Natural killer cell (primary cell): ENCODE measurements around the gene TAF7. TPM values are rescaled to one million over a fixed set of nuclear protein-coding genes. Genes with fewer than 3 reads are reported as not detected.

Experiments
- ATAC-seq, 3 donors: fragments of 150-1000 bp in 2 of 3; fragments of 200-7000 bp in 1 of 3; cut with Tn5 transposase; 1 replicate in 1 of 3; 2 replicates in 2 of 3; pipeline ENCODE4 v1.10.0; 2021; ENCODE audit warnings: mild to moderate bottlenecking in 2 of 3, moderate library complexity in 2 of 3
- DNase-seq, 2 donors: peaks; one replicate each; pipeline versions ENCODE4 v3.0.0 to v3.0.0-alpha.2; 2013 to 2021; ENCODE audit warnings: mixed read lengths in 1 of 2
- H3K27ac ChIP-seq: one replicate; pipeline ENCODE4 v1.5.1; 2013; ENCODE audit warnings: mild to moderate bottlenecking, low read length
- H3K27me3 ChIP-seq: one replicate; pipeline ENCODE4 v1.6.1; 2013; ENCODE audit warnings: low read length; ENCODE audit not compliant: control insufficient read depth, insufficient read depth
- H3K36me3 ChIP-seq: one replicate; pipeline ENCODE4 v1.6.1; 2013; ENCODE audit warnings: low read length; ENCODE audit not compliant: control insufficient read depth, insufficient read depth
- H3K4me1 ChIP-seq: one replicate; pipeline ENCODE4 v1.6.1; 2013; ENCODE audit warnings: low read length; ENCODE audit not compliant: control insufficient read depth, insufficient read depth
- H3K4me3 ChIP-seq: one replicate; pipeline ENCODE4 v1.5.1; 2013; ENCODE audit warnings: low read length
- H3K9me3 ChIP-seq: one replicate; pipeline ENCODE4 v1.6.1; 2013; ENCODE audit warnings: low read length; ENCODE audit not compliant: control insufficient read depth, insufficient read depth
- H3K27ac Mint-ChIP-seq, 2 donors: one replicate each; pipeline ENCODE4 v1.8.0; 2022; ENCODE audit warnings: mild to moderate bottlenecking in 2 of 2, mixed read lengths in 2 of 2, moderate library complexity in 1 of 2
- H3K27me3 Mint-ChIP-seq, 2 donors: one replicate each; pipeline ENCODE4 v1.8.0; 2022; ENCODE audit warnings: low read depth in 2 of 2, mixed read lengths in 2 of 2
- H3K36me3 Mint-ChIP-seq: one replicate; pipeline ENCODE4 v1.8.0; 2022; ENCODE audit warnings: mixed read lengths
- H3K4me1 Mint-ChIP-seq, 2 donors: one replicate each; pipeline ENCODE4 v1.8.0; 2022; ENCODE audit warnings: mixed read lengths in 2 of 2
- H3K4me3 Mint-ChIP-seq: one replicate; pipeline ENCODE4 v1.8.0; 2022; ENCODE audit warnings: mild to moderate bottlenecking, moderate library complexity, mixed read lengths
- H3K9me3 Mint-ChIP-seq, 2 donors: one replicate each; pipeline ENCODE4 v1.8.0; 2022; ENCODE audit warnings: mixed read lengths in 2 of 2
- CTCF ChIP-seq: fragments of 200-600 bp; IDR thresholded peaks from one replicate; pipeline ENCODE4 v1.8.0; 2022; ENCODE audit warnings: antibody characterized with exemption
- WGBS: methylation state at CpG from one replicate; pipeline ENCODE4 v1.1.7; 2013; ENCODE audit warnings: missing lambda C conversion rate; ENCODE audit not compliant: insufficient coverage; 5-methylcytosine and 5-hydroxymethylcytosine counted together
- intact Hi-C: fragments of 100-400 bp; cut with micrococcal nuclease; formaldehyde crosslinking; loops from one replicate; pipeline ENCODE4 v1.14.2; 2022
- total RNA-seq, 4 donors: library from RNA; stranded (reverse); fragments of 120-200 nt in 1 of 4; gene quantifications; one replicate each; pipeline versions ENCODE4 v1.2.3 to v1.2.4, GENCODE V29; 2013 to 2022

The TAF7 gene
- total RNA-seq, 3 donors from 2014 or later (not counting 1 experiment from before 2014, with no cell fraction given), result 77.3 to 96.1 (median 89.4) TPM

- no peak within 1 kb of the TSS for H3K4me3 Mint-ChIP-seq
- H3K36me3 Mint-ChIP-seq, result peaks cover 38% of the 10 kb centered on the region
These were observed 16.8 kb downstream of the TAF7 start, which contains the start of gene SLC25A2 for GRCh38 chr5:141303756-141304155. TSS of gene SLC25A2 (minus strand) at chr5:141304049. CDS start at chr5:141303865, 184 bp downstream.

GRCh38 chr5:141298376-141298775, 22.2 kb downstream of the TAF7 start:
- no peak overlapping the region for H3K27ac ChIP-seq
- TF ChIP-seq CTCF, result no peak
- Mint-ChIP-seq H3K27me3 (no peaks in the 10 kb centered on the region), H3K4me3 (no peak overlapping the region), H3K36me3 (peaks cover 49% of the 10 kb centered on the region), H3K4me1 (peaks cover 0 to 7% of the 10 kb centered on the region in 2 donors), H3K9me3 (peaks cover 8 to 26% of the 10 kb centered on the region in 2 donors), H3K27ac (no peak overlapping the region)
- no peak overlapping the region for H3K4me3 ChIP-seq
- DNase-seq (no peak), ATAC-seq (no peak)
- 96% methylated on average over 4 of the region's 4 CpGs for WGBS
- H3K36me3 ChIP-seq, result no peaks in the 10 kb centered on the region
- intact Hi-C loops, result no loop called here
- no peaks in the 10 kb centered on the region for H3K4me1 ChIP-seq
- H3K27me3 ChIP-seq, result no peaks in the 10 kb centered on the region
- peaks cover 64% of the 10 kb centered on the region for H3K9me3 ChIP-seq

More at GRCh38 chr5:141303756-141304155, 16.8 kb downstream of the TAF7 start, which contains the start of gene SLC25A2:
- Histone ChIP-seq H3K9me3 (peaks cover 71% of the 10 kb centered on the region), H3K4me1 (no peaks in the 10 kb centered on the region), H3K36me3 (no peaks in the 10 kb centered on the region), H3K4me3 (no peak within 1 kb of the TSS), H3K27ac (no peak within 1 kb of the TSS), H3K27me3 (no peaks in the 10 kb centered on the region)
- intact Hi-C loops, result no loop called here
- no peaks in the 10 kb centered on the region for H3K4me1 Mint-ChIP-seq
- WGBS, result 80% methylated on average over 36 of the region's 36 CpGs
- no peak within 1 kb of the TSS for H3K27ac Mint-ChIP-seq
- no peak for ATAC-seq
- no peak for DNase-seq
- H3K9me3 Mint-ChIP-seq, result peaks cover 4 to 23% of the 10 kb centered on the region in 2 donors
- TF ChIP-seq CTCF, result no peak
- H3K27me3 Mint-ChIP-seq, result no peaks in the 10 kb centered on the region

- Mint-ChIP-seq H3K36me3 (peaks cover 51% of the 10 kb centered on the region), H3K4me3 (no peak overlapping the region), H3K27me3 (no peaks in the 10 kb centered on the region), H3K27ac (no peak overlapping the region), H3K4me1 (no peaks in the 10 kb centered on the region), H3K9me3 (peaks cover 17 to 31% of the 10 kb centered on the region in 2 donors)
- DNase-seq, result no peak
- TF ChIP-seq CTCF, result no peak
- no peak for ATAC-seq
- H3K9me3 ChIP-seq, result peaks cover 69% of the 10 kb centered on the region
- H3K27ac ChIP-seq, result no peak overlapping the region
- 92% methylated on average over 2 of the region's 3 CpGs for WGBS
- no peak overlapping the region for H3K4me3 ChIP-seq
- no peaks in the 10 kb centered on the region for H3K27me3 ChIP-seq
- H3K36me3 ChIP-seq, result no peaks in the 10 kb centered on the region
- intact Hi-C loops, result no loop called here
- no peaks in the 10 kb centered on the region for H3K4me1 ChIP-seq
These were observed 47.7 kb downstream of the TAF7 start for GRCh38 chr5:141272906-141273305.

GRCh38 chr5:141269195-141269594, 51.4 kb downstream of the TAF7 start:
- H3K9me3 ChIP-seq, result peaks cover 64% of the 10 kb centered on the region
- Mint-ChIP-seq H3K27ac (no peak overlapping the region), H3K4me1 (no peaks in the 10 kb centered on the region), H3K9me3 (peaks cover 25 to 42% of the 10 kb centered on the region in 2 donors), H3K36me3 (peaks cover 52% of the 10 kb centered on the region), H3K4me3 (no peak overlapping the region), H3K27me3 (no peaks in the 10 kb centered on the region)
- no peak overlapping the region for H3K27ac ChIP-seq
- no peaks in the 10 kb centered on the region for H3K36me3 ChIP-seq
- H3K4me3 ChIP-seq, result no peak overlapping the region
- intact Hi-C loops, result no loop called here
- no peak for DNase-seq
- no peak for ATAC-seq
- H3K27me3 ChIP-seq, result no peaks in the 10 kb centered on the region
- no peak for TF ChIP-seq CTCF
- WGBS, result 92% methylated on average over 4 of the region's 4 CpGs
- H3K4me1 ChIP-seq, result no peaks in the 10 kb centered on the region
